NCI-H2107 treated with DMSO at 0.1 percent for 48 hours (cell line): ENCODE results near the gene ZNF568.
A peak's percentile ranks its signal among the peaks of the same experiment; 100 is the strongest.

Experiments used
- DNase-seq: peaks from one replicate; lab custom pipeline; 2025; ENCODE audit not compliant: unreplicated experiment; lab: John Stamatoyannopoulos, UW

The ZNF568 gene

DNA sequence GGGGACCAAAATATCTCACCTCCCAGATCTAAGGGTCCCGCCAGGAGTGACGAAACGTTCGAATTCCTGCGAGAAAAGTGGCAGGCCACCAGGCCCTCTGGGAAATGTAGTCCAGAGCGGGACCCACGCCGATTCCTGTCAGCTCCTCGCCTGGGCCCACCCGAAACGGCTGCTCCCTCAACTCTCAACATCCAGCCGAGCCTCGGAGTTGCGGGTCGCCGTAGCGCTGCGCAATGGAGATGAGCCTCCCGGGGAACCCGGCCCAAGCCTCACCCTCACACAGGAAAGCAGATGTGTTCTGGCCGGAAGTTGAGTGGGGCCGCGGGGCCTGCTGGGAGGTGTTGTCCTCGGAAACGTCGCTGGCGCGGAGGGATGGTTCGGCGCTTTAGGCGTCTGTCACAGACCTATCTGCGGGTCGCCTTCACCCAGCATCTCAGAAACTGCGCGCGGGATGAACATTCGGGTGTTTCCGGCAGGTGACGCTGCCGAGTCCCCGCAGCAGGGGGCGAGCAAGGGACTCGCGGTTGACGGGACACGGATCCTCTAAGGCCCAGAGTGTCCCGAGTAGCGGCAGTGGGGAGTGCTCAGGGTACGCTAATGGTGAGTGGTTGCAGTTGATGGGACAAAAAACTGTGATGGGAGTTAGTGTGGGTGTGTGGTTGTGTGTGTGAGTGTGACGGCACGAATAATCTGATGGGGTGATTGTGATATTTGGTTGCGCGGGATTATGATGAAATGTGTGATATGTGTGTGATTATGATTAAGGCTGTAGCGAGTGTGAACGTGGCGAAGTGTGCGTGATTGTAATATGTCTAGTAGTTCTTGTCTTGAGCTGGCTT is at the start of gene ZNF568, which contains the start of gene ZNF829:
Gene ZNF568 (plus strand): TSS at position 341 of the 839 bp plus-strand sequence. CDS start 6,439 bp downstream, outside the sequence.
Gene ZNF829 (minus strand): TSS at position 300 of the 839 bp plus-strand sequence. CDS start 1,124 bp downstream, outside the sequence.
- peak; percentile 27 for DNase-seq

DNA sequence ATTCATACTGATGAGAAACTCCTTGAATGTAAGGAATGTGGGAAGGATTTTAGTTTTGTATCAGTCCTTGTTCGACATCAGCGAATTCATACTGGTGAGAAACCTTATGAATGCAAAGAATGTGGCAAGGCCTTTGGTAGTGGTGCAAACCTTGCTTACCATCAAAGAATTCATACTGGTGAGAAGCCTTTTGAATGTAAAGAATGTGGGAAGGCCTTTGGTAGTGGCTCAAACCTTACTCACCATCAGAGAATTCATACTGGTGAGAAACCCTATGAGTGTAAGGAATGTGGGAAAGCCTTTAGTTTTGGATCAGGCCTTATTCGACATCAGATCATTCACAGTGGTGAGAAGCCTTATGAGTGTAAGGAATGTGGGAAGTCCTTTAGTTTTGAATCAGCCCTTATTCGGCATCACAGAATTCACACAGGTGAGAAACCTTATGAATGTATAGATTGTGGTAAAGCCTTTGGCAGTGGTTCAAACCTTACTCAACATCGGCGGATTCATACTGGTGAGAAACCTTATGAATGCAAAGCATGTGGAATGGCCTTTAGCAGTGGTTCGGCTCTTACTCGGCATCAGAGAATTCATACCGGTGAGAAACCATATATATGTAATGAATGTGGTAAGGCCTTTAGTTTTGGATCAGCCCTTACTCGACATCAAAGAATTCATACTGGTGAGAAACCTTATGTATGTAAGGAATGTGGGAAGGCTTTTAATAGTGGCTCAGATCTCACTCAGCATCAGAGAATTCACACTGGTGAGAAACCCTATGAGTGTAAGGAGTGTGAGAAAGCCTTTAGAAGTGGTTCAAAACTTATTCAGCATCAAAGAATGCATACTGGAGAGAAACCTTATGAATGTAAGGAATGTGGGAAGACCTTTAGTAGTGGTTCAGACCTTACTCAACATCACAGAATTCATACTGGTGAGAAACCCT is 38.9 kb upstream of the ZNF568 start:
- DNase-seq, result no peak

DNA sequence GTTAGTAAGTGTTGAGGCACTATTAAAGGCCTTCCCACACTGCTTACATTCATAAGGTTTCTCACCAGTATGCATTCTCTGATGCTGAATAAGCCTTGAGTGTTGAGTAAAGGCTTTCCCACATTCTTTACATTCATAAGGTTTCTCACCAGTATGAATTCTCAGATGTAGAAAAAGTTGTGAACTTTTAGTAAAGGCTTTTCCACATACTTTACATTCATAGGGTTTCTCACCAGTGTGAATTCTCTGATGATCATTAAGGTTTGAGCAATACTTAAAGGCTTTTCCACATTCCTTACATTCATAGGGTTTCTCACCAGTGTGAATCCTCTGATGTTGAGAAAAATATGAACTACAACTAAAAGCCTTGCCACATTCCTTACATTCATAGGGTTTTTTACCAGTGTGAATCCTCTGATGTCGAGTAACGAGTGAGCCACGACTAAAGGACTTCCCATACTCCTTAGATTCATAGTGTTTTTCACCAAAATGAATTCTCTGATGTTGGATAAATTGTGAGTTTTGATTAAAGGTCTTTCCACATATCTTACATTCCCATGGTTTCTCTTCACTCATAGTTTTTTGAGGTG is 24.3 kb upstream of the ZNF568 start:
- DNase-seq, result no peak

DNA sequence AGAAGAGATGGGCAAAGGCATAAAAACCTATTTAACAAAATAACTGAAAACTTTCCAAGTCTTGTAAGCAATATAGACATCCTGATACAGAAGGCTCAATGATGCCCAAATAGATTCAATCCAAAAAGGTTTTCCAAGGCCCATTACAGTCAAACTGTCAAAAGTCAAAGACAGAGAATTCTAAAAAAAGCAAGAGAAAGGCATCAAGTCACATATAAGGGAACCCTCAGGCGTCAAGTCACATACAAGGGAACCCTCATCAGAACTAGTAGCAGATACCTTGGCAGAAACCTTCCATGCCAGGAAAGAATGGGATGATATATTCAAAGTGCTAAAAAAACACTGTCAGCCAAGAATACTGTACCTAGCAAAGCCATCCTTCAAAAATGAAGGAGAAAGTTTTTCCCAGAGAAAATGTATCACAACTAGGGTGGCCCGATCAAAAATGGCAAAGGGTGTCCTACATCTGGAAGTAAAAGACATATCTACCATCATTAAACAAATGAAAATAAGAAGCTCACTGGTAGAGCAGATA is 21.2 kb upstream of the ZNF568 start:
- DNase-seq, result no peak

DNA sequence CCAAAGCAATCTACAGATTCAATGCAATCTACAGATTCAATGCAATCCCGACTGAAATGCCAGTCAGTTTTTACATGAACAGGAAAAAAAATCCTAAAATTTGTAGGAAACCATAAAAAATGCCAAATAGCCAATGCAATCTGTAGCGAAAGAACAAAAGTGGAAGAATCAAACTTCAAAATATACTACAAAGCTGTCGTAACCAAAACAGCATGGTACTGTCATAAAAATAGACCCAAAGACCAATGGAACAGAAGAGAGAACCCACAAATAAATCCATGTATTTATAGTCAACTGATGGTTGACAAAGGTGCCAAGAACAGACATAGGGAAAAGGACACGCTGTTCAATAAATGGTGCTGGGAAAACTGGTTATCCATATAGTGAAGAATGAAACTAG is 17.7 kb upstream of the ZNF568 start:
- DNase-seq, result no peak

DNA sequence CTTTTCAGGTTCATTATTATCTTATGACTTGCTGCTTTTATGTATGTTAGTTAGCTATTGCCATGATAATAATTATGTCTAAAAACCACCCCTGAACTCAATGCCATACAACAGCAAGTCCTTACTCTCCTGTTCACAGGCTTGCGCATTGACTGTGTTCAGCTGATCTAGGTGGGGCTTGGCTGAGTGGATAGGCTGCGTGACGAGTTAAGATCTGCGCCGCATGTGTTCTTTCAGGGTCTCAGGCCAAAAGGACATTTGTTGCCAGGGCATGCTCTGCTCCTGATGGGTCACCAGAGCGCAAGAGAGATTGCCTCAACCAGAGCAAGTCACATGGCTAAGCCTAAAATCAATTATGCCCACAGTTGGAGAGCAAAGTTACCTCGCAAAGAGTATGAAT is 859 bp downstream of the ZNF568 start:
- DNase-seq, result no peak

DNA sequence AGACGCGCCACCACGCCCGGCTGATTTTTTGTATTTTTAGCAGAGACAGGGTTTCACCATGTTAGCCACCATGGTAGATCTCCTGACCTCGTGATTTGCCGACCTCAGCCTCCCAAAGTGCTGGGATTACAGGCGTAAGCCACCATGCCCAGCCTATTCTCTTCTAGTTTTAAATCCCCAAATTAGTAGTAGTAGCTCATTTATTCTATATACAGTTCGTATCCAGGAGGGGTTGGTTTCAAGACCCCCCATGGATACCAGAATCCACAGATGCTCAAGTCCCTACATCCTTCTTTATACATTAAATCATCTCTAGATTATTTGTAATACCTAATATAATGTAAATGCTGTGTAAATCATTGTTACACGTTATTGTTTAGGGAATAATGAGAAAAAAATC is 2.0 kb downstream of the ZNF568 start:
- no peak for DNase-seq

DNA sequence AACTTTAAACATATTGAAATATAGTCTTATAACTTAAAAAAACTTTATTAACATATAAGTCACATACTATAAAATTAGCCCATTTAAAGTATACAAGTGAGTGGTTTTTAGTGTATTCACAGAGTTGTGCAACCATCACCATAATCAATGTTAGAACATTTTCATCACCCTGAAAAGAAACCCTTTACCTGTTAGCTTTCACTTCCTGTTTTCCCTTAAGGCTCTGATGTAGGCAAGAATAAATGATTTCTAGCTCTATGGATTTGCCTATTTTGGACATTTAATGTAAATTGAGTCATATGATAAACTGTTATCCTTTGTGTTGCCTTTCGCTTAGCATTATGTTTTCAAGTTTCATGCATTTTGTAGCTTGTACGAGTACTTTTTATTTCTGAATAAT is 15.6 kb downstream of the ZNF568 start:
- no peak for DNase-seq

DNA sequence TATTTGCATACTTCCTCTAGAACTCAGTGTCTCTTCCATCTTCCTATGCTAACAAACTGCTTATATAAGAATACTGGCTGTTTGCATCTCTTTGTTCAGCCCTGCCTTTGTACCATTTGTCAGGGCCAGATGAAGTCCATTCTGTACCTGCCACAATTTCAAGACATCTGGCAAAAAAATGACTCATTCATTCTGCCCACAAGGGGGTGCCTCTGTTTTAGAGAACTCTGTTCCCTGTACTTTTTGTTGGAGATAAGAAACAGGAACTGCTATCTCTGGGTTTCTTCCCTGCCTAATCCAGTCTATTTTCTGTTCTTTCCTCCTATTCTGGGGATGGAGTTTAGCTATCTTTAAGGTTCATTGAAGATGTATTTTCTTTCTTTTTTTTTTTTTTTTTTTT is 23.0 kb downstream of the ZNF568 start:
- no peak for DNase-seq

DNA sequence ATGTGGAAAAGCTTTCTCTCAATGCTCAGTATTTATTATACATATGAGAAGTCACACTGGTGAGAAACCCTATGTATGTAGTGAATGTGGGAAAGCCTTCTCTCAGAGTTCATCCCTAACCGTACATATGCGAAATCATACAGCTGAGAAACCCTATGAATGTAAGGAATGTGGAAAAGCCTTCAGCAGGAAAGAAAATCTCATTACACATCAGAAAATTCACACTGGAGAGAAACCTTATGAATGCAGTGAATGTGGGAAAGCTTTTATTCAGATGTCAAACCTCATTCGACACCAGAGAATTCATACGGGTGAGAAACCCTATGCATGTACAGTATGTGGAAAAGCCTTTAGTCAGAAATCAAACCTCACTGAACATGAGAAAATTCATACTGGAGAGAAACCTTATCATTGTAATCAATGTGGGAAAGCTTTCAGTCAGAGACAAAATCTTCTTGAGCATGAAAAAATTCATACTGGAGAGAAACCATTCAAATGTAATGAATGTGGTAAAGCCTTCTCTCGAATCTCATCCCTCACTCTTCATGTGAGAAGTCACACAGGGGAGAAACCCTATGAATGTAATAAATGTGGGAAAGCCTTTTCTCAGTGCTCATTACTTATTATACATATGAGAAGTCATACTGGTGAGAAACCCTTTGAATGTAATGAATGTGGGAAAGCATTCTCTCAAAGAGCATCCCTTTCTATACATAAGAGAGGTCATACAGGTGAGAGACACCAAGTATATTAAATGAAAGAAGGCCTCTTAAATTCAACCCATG is 34.4 kb downstream of the ZNF568 start:
- no peak for DNase-seq

DNA sequence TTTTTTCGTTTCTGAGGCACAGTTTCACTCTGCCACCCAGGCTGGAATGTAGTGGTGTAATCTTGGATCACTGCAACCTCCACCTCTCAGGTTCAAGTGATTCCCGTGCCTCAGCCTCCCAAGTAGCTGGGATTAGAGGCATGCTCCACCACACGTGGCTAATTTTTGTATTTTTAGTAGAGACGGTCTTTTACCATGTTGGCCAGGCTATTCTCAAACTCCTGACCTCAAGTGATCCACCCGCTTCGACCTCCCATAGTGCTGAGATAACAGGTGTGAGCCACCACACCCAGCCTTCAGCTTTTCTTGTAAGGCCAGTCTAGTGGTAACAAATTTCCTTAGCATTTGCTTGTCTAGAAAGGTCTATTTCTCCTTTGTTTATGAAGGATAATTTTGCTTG is 46.2 kb downstream of the ZNF568 start:
- DNase-seq, result no peak

DNA sequence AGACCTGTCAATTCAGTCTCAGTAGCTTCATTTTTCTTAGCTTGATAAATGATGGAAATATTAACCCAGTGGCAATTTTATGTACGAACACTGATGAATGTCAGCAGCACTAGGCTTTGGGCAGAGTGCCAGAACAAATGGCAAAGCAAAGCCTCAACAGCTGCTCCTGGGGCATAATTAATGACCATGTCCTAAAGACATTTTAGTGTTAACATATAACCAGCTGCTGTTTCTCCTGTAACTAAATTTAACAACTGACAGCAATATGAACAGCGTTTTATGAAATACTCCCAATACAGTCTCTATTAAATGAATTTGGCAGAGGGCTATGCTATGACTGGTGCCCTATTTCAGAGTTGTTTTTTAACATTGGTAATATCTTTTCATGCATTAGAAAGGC is 47.1 kb downstream of the ZNF568 start:
- DNase-seq, result peak; percentile 5

DNA sequence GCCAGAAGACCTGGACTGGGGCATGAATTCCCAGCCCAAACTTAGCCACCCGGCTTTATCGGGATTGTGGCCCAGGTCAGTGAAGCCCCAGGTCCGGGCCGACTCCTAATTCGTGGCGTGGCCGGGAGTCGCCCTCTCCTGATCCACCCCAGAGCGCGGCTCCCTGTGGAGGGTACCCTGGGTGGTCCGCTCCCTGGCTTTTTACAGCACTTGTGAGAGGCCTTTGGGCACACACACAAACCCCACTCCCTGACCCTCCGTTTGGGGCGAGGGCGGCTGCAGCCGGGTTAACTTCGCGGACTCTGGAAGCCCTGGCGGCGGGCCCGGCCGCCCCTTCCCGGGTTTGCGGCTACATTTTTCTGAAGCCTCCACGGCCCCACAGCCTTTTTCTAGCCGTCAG is 56.4 kb downstream of the ZNF568 start:
- DNase-seq, result no peak

DNA sequence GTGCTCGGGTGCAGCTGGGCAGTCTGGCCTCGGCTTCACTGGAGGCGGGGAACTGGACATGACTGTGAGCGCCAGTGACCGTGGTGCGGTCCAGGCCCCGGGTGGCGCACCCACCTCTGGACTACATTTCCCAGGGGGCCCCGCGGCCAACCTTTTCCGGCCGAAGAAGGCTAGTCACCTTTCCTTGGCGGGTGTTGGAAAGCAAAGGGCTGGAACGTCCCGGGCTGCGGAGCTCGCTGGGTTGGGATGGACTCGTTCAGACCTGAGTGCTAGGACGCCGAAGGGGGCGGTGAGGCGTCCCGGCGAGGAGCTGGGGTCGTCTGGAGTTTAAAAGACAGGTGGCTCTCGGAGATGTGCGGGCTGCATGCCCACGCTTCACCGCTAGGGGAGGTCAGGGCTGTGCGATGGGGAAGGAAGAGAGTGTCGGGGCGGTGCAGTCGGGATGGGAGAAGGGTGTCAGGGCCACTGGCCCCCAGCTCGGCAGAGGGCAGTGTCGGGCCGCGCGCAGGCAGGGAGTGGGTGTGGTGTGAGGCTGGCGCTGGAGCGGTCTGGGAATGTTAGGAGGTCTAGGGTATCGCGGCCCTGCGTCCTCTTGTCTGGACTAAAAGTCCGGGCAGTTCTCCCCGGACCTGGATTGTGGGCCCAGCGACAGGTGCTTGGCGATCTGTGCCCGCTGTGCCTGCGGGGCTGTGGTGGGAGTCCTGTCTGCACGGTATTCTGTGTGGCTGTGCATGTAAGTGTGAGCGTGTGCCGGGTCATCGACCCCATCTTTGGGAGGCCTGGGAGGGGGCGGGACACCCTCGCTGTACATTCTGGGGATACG is 57.1 kb downstream of the ZNF568 start:
- DNase-seq, result no peak

DNA sequence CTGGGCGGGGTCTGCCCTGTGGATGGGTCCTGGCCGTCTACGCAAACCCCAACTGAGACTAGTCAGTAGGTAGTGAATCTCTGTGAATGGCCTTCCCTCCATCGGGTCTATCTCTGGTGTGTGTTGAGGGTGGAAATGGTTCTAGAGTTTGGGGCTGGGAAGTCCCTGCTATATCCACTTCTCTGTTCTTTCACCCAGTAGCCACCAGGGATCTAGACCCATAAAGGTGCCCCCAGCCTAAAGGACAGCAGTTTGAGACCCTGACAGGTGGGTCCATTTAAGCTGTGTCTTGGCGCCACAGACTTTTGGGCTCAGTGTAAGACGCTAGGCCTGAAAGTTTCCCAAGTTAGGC is 57.7 kb downstream of the ZNF568 start:
- DNase-seq, result no peak

DNA sequence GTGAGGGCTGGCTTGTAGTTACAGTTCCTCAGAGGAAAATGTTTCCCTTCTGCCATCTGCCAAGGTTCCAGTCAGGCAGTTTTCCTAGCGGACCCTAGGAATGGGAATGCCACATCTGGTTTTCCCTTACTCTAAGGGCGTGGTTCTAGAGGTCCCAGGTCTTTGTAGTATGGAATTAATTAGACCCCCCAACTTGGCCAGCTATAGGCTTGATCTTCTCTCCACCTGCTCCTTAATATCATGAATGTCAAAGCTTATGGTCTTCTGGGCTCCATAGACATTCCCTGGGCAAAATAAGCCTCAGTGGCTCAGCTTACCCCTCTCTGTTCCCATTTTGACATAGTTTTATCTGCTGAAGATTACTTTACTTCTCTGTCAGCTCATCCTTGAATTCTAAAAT is 70.0 kb downstream of the ZNF568 start:
- DNase-seq, result no peak

DNA sequence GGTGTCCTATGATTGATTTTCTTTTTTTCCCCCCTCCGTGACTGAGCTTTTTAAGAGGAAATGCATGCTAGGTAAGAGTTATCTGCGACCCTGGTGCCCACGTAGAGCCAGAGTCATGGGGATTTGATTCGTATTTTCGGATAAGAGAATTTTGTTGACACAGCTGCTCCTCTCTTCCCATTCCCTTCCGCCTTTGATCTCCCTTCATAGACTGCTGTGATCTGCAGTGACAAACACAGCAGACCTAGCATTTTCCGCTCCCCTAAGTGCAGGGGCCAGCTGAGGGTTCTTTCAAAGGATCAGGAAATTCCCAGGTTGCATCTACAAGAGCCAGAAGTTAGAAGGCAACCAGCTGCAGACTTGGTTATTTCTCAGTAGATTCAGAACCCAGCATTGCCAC is 70.5 kb downstream of the ZNF568 start:
- DNase-seq, result no peak

DNA sequence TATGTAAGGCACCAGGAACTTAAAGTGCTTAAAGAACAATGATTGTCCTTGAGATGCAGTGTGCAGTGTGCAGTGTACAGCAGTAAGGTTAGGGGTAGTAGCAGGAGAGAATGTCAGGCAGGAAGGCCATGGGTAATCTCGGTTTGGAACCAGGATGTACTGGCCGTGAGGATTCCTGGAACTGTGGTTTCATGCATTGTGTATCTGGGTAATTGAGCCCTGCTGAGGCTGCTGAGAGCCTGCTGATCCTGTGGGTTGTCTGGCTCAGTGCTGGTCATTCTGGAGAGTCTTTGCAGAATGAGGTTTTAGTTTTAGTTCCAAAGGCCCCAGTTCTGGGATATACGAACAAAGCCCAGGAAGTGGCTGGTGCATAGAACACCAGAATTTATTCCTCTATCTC is 71.0 kb downstream of the ZNF568 start:
- no peak for DNase-seq

DNA sequence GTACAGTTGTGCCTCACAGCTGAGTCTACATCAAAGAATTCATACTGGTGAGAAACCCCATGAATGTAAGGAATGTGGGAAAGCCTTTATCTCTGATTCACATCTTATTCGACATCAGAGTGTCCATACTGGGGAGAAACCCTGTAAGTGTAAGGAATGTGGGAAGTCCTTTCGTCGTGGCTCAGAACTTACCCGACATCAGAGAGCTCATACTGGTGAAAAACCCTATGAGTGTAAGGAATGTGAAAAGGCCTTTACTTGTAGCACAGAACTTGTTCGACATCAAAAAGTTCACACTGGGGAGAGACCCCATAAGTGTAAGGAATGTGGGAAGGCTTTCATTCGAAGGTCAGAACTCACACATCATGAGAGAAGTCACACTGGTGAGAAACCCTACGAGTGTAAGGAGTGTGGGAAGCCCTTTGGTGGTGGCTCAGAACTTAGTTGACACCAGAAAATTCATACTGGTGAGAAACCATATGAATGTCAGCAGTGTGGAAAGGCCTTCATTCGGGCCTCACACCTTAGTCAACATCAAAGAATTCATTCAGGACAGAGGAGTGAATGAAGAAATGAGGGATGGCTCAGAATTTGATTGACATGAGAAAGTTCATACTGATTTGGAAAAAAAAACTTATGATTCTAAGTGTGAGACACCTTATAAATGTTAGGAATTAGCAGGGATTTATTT is 81.2 kb downstream of the ZNF568 start:
- DNase-seq, result no peak
